HepG2 (cell line): ENCODE data around the gene NSUN2. TPM values are rescaled to one million over a fixed set of nuclear protein-coding genes. Genes with fewer than 3 reads are reported as not detected.

Source experiments
- ATAC-seq: fragments of 200-7000 bp; cut with Tn5 transposase; 3 replicates; pipeline ENCODE4 v1.9.1; 2020; ENCODE audit warnings: mild to moderate bottlenecking, moderate library complexity
- BruUV-seq: library from RNA; stranded (reverse); fragments of 400-500 nt; replicated peaks from 2 replicates; lab custom pipeline; 2021; lab: Mats Ljungman, UMichigan
- CTCF ChIA-PET: fragments of 300-600 bp; formaldehyde crosslinking; extraction: SDS; loops from one replicate; lab custom pipeline; 2021; ENCODE audit warnings: low total read pairs, inconsistent platforms, low intra/inter-chr PET ratio; lab: Yijun Ruan, JAX
- POLR2A ChIA-PET: fragments of 350-600 bp; sonication (Branson Sonifier 250); formaldehyde crosslinking; loops from one replicate; lab custom pipeline; 2020; ENCODE audit warnings: antibody characterized with exemption, inconsistent platforms; lab: Yijun Ruan, JAX
- DNase-seq: peaks from one replicate; pipeline ENCODE4 v3.0.0-alpha.2; 2015; ENCODE audit warnings: low spot score
- FAIRE-seq: peaks from 3 replicates; lab custom pipeline; 2011; peaks lifted over from hg19 to GRCh38; lab: Jason Lieb, UNC
- H2AFZ ChIP-seq: one replicate; pipeline ENCODE4 v1.6.1; 2011; ENCODE audit warnings: low read length, inconsistent platforms
- H3K27ac ChIP-seq: fragments of 300-600 bp; 3 replicates; pipeline ENCODE4 v1.8.0; 2011; ENCODE audit warnings: mixed run types, mild to moderate bottlenecking, mixed read lengths, low read length, inconsistent platforms; ENCODE audit not compliant: insufficient read depth; ENCODE audit errors: extremely low read length
- H3K27me3 ChIP-seq, 2 experiments: fragments of 200-600 bp in 1 of 2; 2 replicates in 1 of 2; 3 replicates in 1 of 2; pipeline versions ENCODE4 v1.6.0 to v1.8.0; 2011; ENCODE audit warnings: low read length in 2 of 2, mild to moderate bottlenecking in 2 of 2, moderate library complexity in 2 of 2, inconsistent platforms in 1 of 2; ENCODE audit not compliant: insufficient read depth in 2 of 2, control insufficient read depth in 1 of 2
- H3K36me3 ChIP-seq, 2 experiments: fragments of 200-600 bp in 1 of 2; replicated peaks in 1 of 2; 2 replicates in 1 of 2; 3 replicates in 1 of 2; pipeline versions ENCODE4 v1.5.1 to v1.8.0; 2011; ENCODE audit warnings: low read length in 2 of 2, inconsistent platforms in 1 of 2; ENCODE audit not compliant: insufficient read depth in 2 of 2, control insufficient read depth in 1 of 2
- H3K4me1 ChIP-seq: 2 replicates; pipeline ENCODE4 v1.5.1; 2012; ENCODE audit warnings: low read length, inconsistent platforms; ENCODE audit not compliant: insufficient read depth
- H3K4me2 ChIP-seq: 2 replicates; pipeline ENCODE4 v1.6.0; 2011; ENCODE audit warnings: low read depth, low read length, inconsistent platforms
- H3K4me3 ChIP-seq, 3 experiments: fragments of 200-600 bp in 1 of 3; sonication (generic), shearing (Covaris generic) in 1 of 3; replicated peaks in 1 of 3; 2 replicates each; pipeline ENCODE4 v1.5.1; 2011 to 2016; ENCODE audit warnings: low read length in 3 of 3, inconsistent platforms in 2 of 3, low read depth in 2 of 3, mild to moderate bottlenecking in 2 of 3, control low read depth in 1 of 3, mixed read lengths in 1 of 3; ENCODE audit not compliant: insufficient read depth in 1 of 3
- H3K79me2 ChIP-seq: one replicate; pipeline ENCODE4 v1.6.1; 2011; ENCODE audit warnings: low read length, inconsistent platforms; ENCODE audit not compliant: insufficient read depth
- H3K9ac ChIP-seq: 2 replicates; pipeline ENCODE4 v1.6.0; 2011; ENCODE audit warnings: mild to moderate bottlenecking, low read depth, low read length, inconsistent platforms; ENCODE audit not compliant: insufficient read depth
- H3K9me3 ChIP-seq: 2 replicates; pipeline ENCODE4 v1.5.1; 2012; ENCODE audit warnings: mild to moderate bottlenecking, low read length
- H4K20me1 ChIP-seq: 2 replicates; pipeline ENCODE4 v1.6.0; 2011; ENCODE audit warnings: inconsistent platforms, mild to moderate bottlenecking, low read length, moderate library complexity; ENCODE audit not compliant: insufficient read depth
- FOXC1 ChIP-seq: sonication (generic); formaldehyde crosslinking; IDR thresholded peaks from 2 replicates; pipeline ENCODE4 v1.8.0; 2022; ENCODE audit warnings: mild to moderate bottlenecking, missing genetic modification reagents, borderline replicate concordance
- IKZF1 ChIP-seq: fragments of 450-650 bp; IDR thresholded peaks from 2 replicates; pipeline ENCODE4 v1.7.1; 2016
- MEF2D ChIP-seq: sonication (generic); formaldehyde crosslinking; IDR thresholded peaks from 2 replicates; pipeline ENCODE4 v1.5.1; 2020; ENCODE audit warnings: mild to moderate bottlenecking, missing genetic modification reagents
- RARG ChIP-seq: sonication (generic); formaldehyde crosslinking; IDR thresholded peaks from 2 replicates; pipeline ENCODE4 v1.4.0; 2020; ENCODE audit warnings: low read depth, mild to moderate bottlenecking, missing genetic modification reagents
- THAP11 ChIP-seq: IDR thresholded peaks from 2 replicates; pipeline ENCODE4 v1.6.1; 2016; ENCODE audit warnings: missing biosample characterization, missing genetic modification reagents
- ZC3H13 ChIP-seq: sonication (generic); formaldehyde crosslinking; IDR thresholded peaks from 2 replicates; pipeline ENCODE4 v1.8.1; 2023; ENCODE audit warnings: mild to moderate bottlenecking, missing genetic modification reagents, moderate library complexity
- ZNF282 ChIP-seq: fragments of 450-650 bp; IDR thresholded peaks from 2 replicates; pipeline ENCODE4 v1.6.1; 2018; ENCODE audit not compliant: partially characterized antibody
- ZSCAN25 ChIP-seq: sonication (generic); formaldehyde crosslinking; IDR thresholded peaks from 2 replicates; pipeline ENCODE4 v1.8.0; 2022; ENCODE audit warnings: mild to moderate bottlenecking, missing genetic modification reagents
- WGBS: methylation state at CpG from one replicate; pipeline ENCODE4 v1.1.6; 2017; ENCODE audit warnings: low lambda C conversion rate; 5-methylcytosine and 5-hydroxymethylcytosine counted together
- in situ Hi-C: cut with HindIII; loops from 2 replicates; pipeline ENCODE4 v1.10.0; 2017; ENCODE audit warnings: low pct_unique_long_range_greater_than_20kb; ENCODE audit not compliant: extremely low pct_ligation_motif_present
- intact Hi-C: fragments of 100-400 bp; cut with micrococcal nuclease; formaldehyde crosslinking; loops from one replicate; pipeline ENCODE4 v1.10.0; 2022; ENCODE audit not compliant: unreplicated experiment
- polyA plus RNA-seq, 8 experiments: library from polyadenylated mRNA; depleted of rRNA in 3 of 8; stranded (reverse) in 7 of 8; unstranded in 1 of 8; fragments of >200 nt; fragmentation: Illumina TruSeq in 4 of 8; extraction: Trizol in 4 of 8; gene quantifications; 2 replicates each; pipeline versions ENCODE4 v1.2.1 to v1.2.3, GENCODE V29; 2011 to 2016; ENCODE audit warnings: low read depth in 4 of 8, missing spikeins in 1 of 8, mixed read lengths in 1 of 8; ENCODE audit not compliant: insufficient read depth in 1 of 8
- total RNA-seq, 5 experiments: library from RNA; depleted of rRNA; stranded (reverse); fragments of >200 nt; fragmentation: Illumina TruSeq; extraction: Trizol; gene quantifications; 2 replicates each; pipeline ENCODE4 v1.2.3, GENCODE V29; 2016; ENCODE audit warnings: low read depth in 1 of 5
- TF ChIP-seq, protein P1 (sequence below): sonication (generic); formaldehyde crosslinking; IDR thresholded peaks from 2 replicates; pipeline ENCODE4 v1.4.0; 2020; ENCODE audit warnings: missing genetic modification reagents, borderline replicate concordance
- TF ChIP-seq, protein P2 (sequence below): IDR thresholded peaks from 2 replicates; pipeline ENCODE4 v1.6.1; 2016
- TF ChIP-seq, protein P3 (sequence below): sonication (generic); formaldehyde crosslinking; IDR thresholded peaks from 2 replicates; pipeline ENCODE4 v1.4.0; 2020; ENCODE audit warnings: missing genetic modification reagents
- TF ChIP-seq, protein P4 (sequence below): sonication (generic); formaldehyde crosslinking; IDR thresholded peaks from 2 replicates; pipeline ENCODE4 v1.4.0; 2020; ENCODE audit warnings: missing genetic modification reagents

The NSUN2 gene
- total and polyA plus RNA-seq, 2 of the 13 experiments (the other 11 are each of a cell fraction or from before 2014, with no cell fraction given) = 51.7 to 69.1 TPM

DNA sequence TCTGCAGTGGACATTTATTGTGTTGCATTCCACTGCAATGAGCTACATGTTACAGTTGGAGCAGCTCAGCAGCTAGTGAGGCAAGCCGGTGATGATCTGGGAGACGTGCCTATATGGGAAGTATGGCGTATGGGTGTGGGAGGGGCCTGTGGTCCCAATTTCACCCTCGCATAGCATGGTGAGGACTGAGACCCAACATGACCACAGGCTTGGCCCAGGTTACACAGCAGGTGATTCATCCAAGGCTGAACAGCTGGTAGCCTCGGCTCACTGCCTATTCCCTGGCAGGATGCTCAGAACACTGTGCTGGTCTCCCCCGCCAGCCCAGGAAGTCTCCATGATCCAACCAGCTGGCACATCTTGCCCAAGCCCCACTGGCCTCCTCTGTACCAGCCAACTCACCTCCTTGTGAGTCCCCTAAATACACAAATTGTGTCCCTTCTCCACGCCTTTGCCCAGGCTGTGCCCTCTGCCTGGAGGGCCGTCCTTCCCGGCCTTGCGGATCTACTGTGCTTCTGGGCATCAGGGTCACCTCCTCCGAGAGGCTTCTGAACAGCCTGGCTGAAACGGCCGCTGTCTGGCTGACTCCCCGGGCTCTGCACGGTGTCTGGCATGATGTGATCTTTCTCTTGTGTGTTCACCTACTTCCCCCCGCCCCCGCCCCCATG is 81.4 kb downstream of the NSUN2 start:
- ATAC-seq = no peak
- TF ChIP-seq, protein P1, sequence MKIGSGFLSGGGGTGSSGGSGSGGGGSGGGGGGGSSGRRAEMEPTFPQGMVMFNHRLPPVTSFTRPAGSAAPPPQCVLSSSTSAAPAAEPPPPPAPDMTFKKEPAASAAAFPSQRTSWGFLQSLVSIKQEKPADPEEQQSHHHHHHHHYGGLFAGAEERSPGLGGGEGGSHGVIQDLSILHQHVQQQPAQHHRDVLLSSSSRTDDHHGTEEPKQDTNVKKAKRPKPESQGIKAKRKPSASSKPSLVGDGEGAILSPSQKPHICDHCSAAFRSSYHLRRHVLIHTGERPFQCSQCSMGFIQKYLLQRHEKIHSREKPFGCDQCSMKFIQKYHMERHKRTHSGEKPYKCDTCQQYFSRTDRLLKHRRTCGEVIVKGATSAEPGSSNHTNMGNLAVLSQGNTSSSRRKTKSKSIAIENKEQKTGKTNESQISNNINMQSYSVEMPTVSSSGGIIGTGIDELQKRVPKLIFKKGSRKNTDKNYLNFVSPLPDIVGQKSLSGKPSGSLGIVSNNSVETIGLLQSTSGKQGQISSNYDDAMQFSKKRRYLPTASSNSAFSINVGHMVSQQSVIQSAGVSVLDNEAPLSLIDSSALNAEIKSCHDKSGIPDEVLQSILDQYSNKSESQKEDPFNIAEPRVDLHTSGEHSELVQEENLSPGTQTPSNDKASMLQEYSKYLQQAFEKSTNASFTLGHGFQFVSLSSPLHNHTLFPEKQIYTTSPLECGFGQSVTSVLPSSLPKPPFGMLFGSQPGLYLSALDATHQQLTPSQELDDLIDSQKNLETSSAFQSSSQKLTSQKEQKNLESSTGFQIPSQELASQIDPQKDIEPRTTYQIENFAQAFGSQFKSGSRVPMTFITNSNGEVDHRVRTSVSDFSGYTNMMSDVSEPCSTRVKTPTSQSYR = no peak
- TF ChIP-seq ZC3H13 (CRISPR knock-in tag) (no peak), IKZF1 (no peak), ZSCAN25 (CRISPR knock-in tag) (no peak), MEF2D (CRISPR knock-in tag) (no peak), THAP11 (CRISPR knock-in tag) (no peak), ZNF282 (no peak), RARG (no peak), FOXC1 (CRISPR knock-in tag) (no peak)
- TF ChIP-seq, protein P2, sequence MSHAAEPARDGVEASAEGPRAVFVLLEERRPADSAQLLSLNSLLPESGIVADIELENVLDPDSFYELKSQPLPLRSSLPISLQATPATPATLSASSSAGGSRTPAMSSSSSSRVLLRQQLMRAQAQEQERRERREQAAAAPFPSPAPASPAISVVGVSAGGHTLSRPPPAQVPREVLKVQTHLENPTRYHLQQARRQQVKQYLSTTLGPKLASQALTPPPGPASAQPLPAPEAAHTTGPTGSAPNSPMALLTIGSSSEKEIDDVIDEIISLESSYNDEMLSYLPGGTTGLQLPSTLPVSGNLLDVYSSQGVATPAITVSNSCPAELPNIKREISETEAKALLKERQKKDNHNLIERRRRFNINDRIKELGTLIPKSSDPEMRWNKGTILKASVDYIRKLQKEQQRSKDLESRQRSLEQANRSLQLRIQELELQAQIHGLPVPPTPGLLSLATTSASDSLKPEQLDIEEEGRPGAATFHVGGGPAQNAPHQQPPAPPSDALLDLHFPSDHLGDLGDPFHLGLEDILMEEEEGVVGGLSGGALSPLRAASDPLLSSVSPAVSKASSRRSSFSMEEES (CRISPR knock-in tag) = no peak
- TF ChIP-seq, protein P3, sequence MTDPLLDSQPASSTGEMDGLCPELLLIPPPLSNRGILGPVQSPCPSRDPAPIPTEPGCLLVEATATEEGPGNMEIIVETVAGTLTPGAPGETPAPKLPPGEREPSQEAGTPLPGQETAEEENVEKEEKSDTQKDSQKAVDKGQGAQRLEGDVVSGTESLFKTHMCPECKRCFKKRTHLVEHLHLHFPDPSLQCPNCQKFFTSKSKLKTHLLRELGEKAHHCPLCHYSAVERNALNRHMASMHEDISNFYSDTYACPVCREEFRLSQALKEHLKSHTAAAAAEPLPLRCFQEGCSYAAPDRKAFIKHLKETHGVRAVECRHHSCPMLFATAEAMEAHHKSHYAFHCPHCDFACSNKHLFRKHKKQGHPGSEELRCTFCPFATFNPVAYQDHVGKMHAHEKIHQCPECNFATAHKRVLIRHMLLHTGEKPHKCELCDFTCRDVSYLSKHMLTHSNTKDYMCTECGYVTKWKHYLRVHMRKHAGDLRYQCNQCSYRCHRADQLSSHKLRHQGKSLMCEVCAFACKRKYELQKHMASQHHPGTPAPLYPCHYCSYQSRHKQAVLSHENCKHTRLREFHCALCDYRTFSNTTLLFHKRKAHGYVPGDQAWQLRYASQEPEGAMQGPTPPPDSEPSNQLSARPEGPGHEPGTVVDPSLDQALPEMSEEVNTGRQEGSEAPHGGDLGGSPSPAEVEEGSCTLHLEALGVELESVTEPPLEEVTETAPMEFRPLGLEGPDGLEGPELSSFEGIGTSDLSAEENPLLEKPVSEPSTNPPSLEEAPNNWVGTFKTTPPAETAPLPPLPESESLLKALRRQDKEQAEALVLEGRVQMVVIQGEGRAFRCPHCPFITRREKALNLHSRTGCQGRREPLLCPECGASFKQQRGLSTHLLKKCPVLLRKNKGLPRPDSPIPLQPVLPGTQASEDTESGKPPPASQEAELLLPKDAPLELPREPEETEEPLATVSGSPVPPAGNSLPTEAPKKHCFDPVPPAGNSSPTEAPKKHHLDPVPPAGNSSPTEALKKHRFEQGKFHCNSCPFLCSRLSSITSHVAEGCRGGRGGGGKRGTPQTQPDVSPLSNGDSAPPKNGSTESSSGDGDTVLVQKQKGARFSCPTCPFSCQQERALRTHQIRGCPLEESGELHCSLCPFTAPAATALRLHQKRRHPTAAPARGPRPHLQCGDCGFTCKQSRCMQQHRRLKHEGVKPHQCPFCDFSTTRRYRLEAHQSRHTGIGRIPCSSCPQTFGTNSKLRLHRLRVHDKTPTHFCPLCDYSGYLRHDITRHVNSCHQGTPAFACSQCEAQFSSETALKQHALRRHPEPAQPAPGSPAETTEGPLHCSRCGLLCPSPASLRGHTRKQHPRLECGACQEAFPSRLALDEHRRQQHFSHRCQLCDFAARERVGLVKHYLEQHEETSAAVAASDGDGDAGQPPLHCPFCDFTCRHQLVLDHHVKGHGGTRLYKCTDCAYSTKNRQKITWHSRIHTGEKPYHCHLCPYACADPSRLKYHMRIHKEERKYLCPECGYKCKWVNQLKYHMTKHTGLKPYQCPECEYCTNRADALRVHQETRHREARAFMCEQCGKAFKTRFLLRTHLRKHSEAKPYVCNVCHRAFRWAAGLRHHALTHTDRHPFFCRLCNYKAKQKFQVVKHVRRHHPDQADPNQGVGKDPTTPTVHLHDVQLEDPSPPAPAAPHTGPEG (CRISPR knock-in tag) = no peak
- TF ChIP-seq, protein P4, sequence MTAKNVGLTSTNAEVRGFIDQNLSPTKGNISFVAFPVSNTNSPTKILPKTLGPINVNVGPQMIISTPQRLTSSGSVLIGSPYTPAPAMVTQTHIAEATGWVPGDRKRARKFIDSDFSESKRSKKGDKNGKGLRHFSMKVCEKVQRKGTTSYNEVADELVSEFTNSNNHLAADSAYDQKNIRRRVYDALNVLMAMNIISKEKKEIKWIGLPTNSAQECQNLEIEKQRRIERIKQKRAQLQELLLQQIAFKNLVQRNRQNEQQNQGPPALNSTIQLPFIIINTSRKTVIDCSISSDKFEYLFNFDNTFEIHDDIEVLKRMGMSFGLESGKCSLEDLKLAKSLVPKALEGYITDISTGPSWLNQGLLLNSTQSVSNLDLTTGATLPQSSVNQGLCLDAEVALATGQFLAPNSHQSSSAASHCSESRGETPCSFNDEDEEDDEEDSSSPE (CRISPR knock-in tag) = no peak

More for the DNA sequence above, 81.4 kb downstream of the NSUN2 start:
- H3K36me3 ChIP-seq = no peaks in the 10 kb centered on the region
- no peaks in the 10 kb centered on the region for H4K20me1 ChIP-seq
- DNase-seq (no peak), FAIRE-seq (no peak)
- H3K4me2 ChIP-seq = no peak overlapping the region
- no TSS peak for BruUV-seq
- H3K27ac ChIP-seq = no peak overlapping the region
- H3K9me3 ChIP-seq = no peaks in the 10 kb centered on the region
- H2AFZ ChIP-seq = no peak overlapping the region
- POLR2A ChIA-PET = no interaction called here
- H3K79me2 ChIP-seq = no peaks in the 10 kb centered on the region
- 25% methylated on average over 11 of the region's 17 CpGs for WGBS
- no peak overlapping the region for H3K4me3 ChIP-seq
- no peak overlapping the region for H3K9ac ChIP-seq
- H3K4me1 ChIP-seq = no peaks in the 10 kb centered on the region
- in situ Hi-C loops (loop anchor here (25.0 kb wide), 1 partner anchor 664 kb away; no protein-coding TSS in a partner anchor), intact Hi-C loops (no loop called here)
- CTCF ChIA-PET = no interaction called here
- H3K27me3 ChIP-seq = peaks cover 0 to 19% of the 10 kb centered on the region in 2 experiments; a peak in 3 of 5 replicates
